Neutrophil (primary cell): ENCODE measurements around the gene SPRR5.

ENCODE experiments used
- H3K27ac ChIP-seq: fragments of 200-600 bp; sonication (generic); 2 replicates; pipeline ENCODE4 v1.5.1; 2016; ENCODE audit warnings: mild to moderate bottlenecking, moderate library complexity
- H3K27me3 ChIP-seq: fragments of 200-600 bp; sonication (generic); 2 replicates; pipeline ENCODE4 v1.6.0; 2016; ENCODE audit warnings: mild to moderate bottlenecking
- H3K36me3 ChIP-seq: fragments of 200-600 bp; sonication (generic); 2 replicates; pipeline ENCODE4 v1.5.1; 2017
- H3K4me1 ChIP-seq, 2 experiments: fragments of 200-600 bp in 1 of 2; sonication (generic) in 1 of 2; 1 replicate in 1 of 2; 2 replicates in 1 of 2; pipeline versions ENCODE4 v1.5.1 to v1.6.1; 2013 to 2016; ENCODE audit warnings: low read depth in 1 of 2, low read length in 1 of 2, mild to moderate bottlenecking in 1 of 2, moderate library complexity in 1 of 2; ENCODE audit not compliant: control insufficient read depth in 1 of 2, insufficient read depth in 1 of 2
- H3K4me3 ChIP-seq, 2 experiments: fragments of 200-600 bp in 1 of 2; sonication (generic) in 1 of 2; 1 replicate in 1 of 2; 2 replicates in 1 of 2; pipeline ENCODE4 v1.5.1; 2013 to 2016; ENCODE audit warnings: low read depth in 1 of 2, low read length in 1 of 2, mild to moderate bottlenecking in 1 of 2, moderate library complexity in 1 of 2
- H3K9me3 ChIP-seq: fragments of 200-600 bp; sonication (generic); 2 replicates; pipeline ENCODE4 v1.5.1; 2016
- CTCF ChIP-seq: fragments of 200-600 bp; sonication (generic); IDR thresholded peaks from 2 replicates; pipeline ENCODE4 v1.5.1; 2016; ENCODE audit warnings: antibody characterized with exemption

SPRR5 gene

GRCh38 chr1:152982076-152982475 is 35.1 kb downstream of the SPRR5 start:
- Histone ChIP-seq H3K27me3 (peaks cover 33% of the 10 kb centered on the region), H3K4me3 (no peak overlapping the region)
- TF ChIP-seq CTCF, result no peak

GRCh38 chr1:152983234-152983633 is 36.2 kb downstream of the SPRR5 start:
- Histone ChIP-seq H3K4me3 (no peak overlapping the region), H3K27me3 (peaks cover 27% of the 10 kb centered on the region), H3K9me3 (no peaks in the 10 kb centered on the region), H3K27ac (no peak overlapping the region), H3K36me3 (no peaks in the 10 kb centered on the region), H3K4me1 (no peaks in the 10 kb centered on the region)
- no peak for TF ChIP-seq CTCF

More at GRCh38 chr1:152982076-152982475, 35.1 kb downstream of the SPRR5 start:
- no peaks in the 10 kb centered on the region for H3K4me1 ChIP-seq
- H3K9me3 ChIP-seq, result no peaks in the 10 kb centered on the region
- H3K36me3 ChIP-seq, result no peaks in the 10 kb centered on the region
- H3K27ac ChIP-seq, result no peak overlapping the region

GRCh38 chr1:152983743-152984142 is 36.7 kb downstream of the SPRR5 start, which contains the start of gene SPRR1A:
TSS of gene SPRR1A (plus strand) at chr1:152984081. CDS start at chr1:152985231, 1,150 bp downstream.
- Histone ChIP-seq H3K4me3 (no peak within 1 kb of the TSS), H3K27me3 (peaks cover 22% of the 10 kb centered on the region), H3K4me1 (no peaks in the 10 kb centered on the region), H3K27ac (no peak within 1 kb of the TSS), H3K36me3 (no peaks in the 10 kb centered on the region), H3K9me3 (no peaks in the 10 kb centered on the region)
- TF ChIP-seq CTCF, result no peak

- TF ChIP-seq CTCF, result no peak
- Histone ChIP-seq H3K4me3 (no peak overlapping the region), H3K36me3 (no peaks in the 10 kb centered on the region), H3K27ac (no peak overlapping the region), H3K27me3 (peaks cover 20% of the 10 kb centered on the region), H3K4me1 (no peaks in the 10 kb centered on the region), H3K9me3 (no peaks in the 10 kb centered on the region)
Observed at GRCh38 chr1:152986578-152986977, 39.6 kb downstream of the SPRR5 start.

GRCh38 chr1:152993186-152993585 is 46.2 kb downstream of the SPRR5 start:
- Histone ChIP-seq H3K9me3 (no peaks in the 10 kb centered on the region), H3K36me3 (no peaks in the 10 kb centered on the region), H3K4me3 (no peak overlapping the region), H3K4me1 (no peaks in the 10 kb centered on the region), H3K27ac (no peak overlapping the region), H3K27me3 (peaks cover 33% of the 10 kb centered on the region)
- TF ChIP-seq CTCF, result no peak

- no peak overlapping the region for H3K27ac ChIP-seq
- TF ChIP-seq CTCF, result no peak
- peaks cover 21% of the 10 kb centered on the region for H3K27me3 ChIP-seq
- H3K4me1 ChIP-seq, result no peaks in the 10 kb centered on the region
- no peaks in the 10 kb centered on the region for H3K9me3 ChIP-seq
- no peaks in the 10 kb centered on the region for H3K36me3 ChIP-seq
- no peak overlapping the region for H3K4me3 ChIP-seq
Observed at GRCh38 chr1:152995842-152996241, 48.8 kb downstream of the SPRR5 start.
